GM12872 (cell line): ENCODE results near the gene CLDN16.

ENCODE experiments used
- CTCF ChIP-seq: IDR thresholded peaks from 3 replicates; pipeline ENCODE4 v1.5.1; 2011; ENCODE audit warnings: low read depth, mild to moderate bottlenecking, low read length, moderate library complexity; ENCODE audit not compliant: insufficient read depth

CLDN16 gene

GRCh38 chr3:190435618-190436017 is 47.7 kb downstream of the CLDN16 start:
- TF ChIP-seq CTCF: no peak

GRCh38 chr3:190436331-190436730 is 48.4 kb downstream of the CLDN16 start:
- TF ChIP-seq CTCF: no peak

- no peak for TF ChIP-seq CTCF
Measured at GRCh38 chr3:190442240-190442639, 54.3 kb downstream of the CLDN16 start.

GRCh38 chr3:190443257-190443656 is 55.3 kb downstream of the CLDN16 start:
- no peak for TF ChIP-seq CTCF

GRCh38 chr3:190444006-190444405 is 56.0 kb downstream of the CLDN16 start:
- TF ChIP-seq CTCF: no peak

- TF ChIP-seq CTCF: no peak
Measured at GRCh38 chr3:190444576-190445145, 56.7 kb downstream of the CLDN16 start.

GRCh38 chr3:190446573-190447279 is 58.8 kb downstream of the CLDN16 start:
- TF ChIP-seq CTCF: no peak
